Progenitor cell of endocrine pancreas (in vitro differentiated cells): Measurements from ENCODE around the gene DCPS. TPM values are rescaled to one million over a fixed set of nuclear protein-coding genes. Genes with fewer than 3 reads are reported as not detected.

Source experiments
- DNase-seq: peaks from one replicate; pipeline ENCODE4 v3.0.0; 2021; ENCODE audit warnings: low spot score; ENCODE audit not compliant: unreplicated experiment
- H3K27ac Mint-ChIP-seq: 2 replicates; pipeline ENCODE4 v1.8.0; 2021; ENCODE audit warnings: mild to moderate bottlenecking, moderate library complexity, mixed read lengths
- H3K27me3 Mint-ChIP-seq: 2 replicates; pipeline ENCODE4 v1.8.0; 2021; ENCODE audit warnings: mixed read lengths
- H3K36me3 Mint-ChIP-seq: 2 replicates; pipeline ENCODE4 v1.8.0; 2022; ENCODE audit warnings: mixed read lengths; ENCODE audit not compliant: insufficient read depth
- H3K4me1 Mint-ChIP-seq: 2 replicates; pipeline ENCODE4 v1.8.0; 2021; ENCODE audit warnings: low read depth, mixed read lengths
- H3K4me3 Mint-ChIP-seq: 2 replicates; pipeline ENCODE4 v1.8.0; 2021; ENCODE audit warnings: low read depth, mild to moderate bottlenecking, moderate library complexity, mixed read lengths
- H3K9me3 Mint-ChIP-seq: 2 replicates; pipeline ENCODE4 v1.8.0; 2021; ENCODE audit warnings: low read depth, mixed read lengths
- CTCF ChIP-seq: fragments of 200-600 bp; sonication (generic); IDR thresholded peaks from one replicate; pipeline ENCODE4 v1.5.0; 2021; ENCODE audit warnings: antibody characterized with exemption, mild to moderate bottlenecking; ENCODE audit not compliant: unreplicated experiment
- total RNA-seq: library from RNA; stranded (reverse); gene quantifications from 2 replicates; pipeline ENCODE4 v1.2.1, GENCODE V29; 2021

Gene DCPS
- total RNA-seq, 1 donor from 2014 or later, result 17.9 TPM

- no peaks in the 10 kb centered on the region for H3K9me3 Mint-ChIP-seq
- TF ChIP-seq CTCF, result no peak
- H3K27ac Mint-ChIP-seq, result peak overlapping the region; percentile 9
- H3K4me3 Mint-ChIP-seq, result no peak overlapping the region
- no peaks in the 10 kb centered on the region for H3K27me3 Mint-ChIP-seq
- H3K4me1 Mint-ChIP-seq, result peaks cover 14% of the 10 kb centered on the region
- H3K36me3 Mint-ChIP-seq, result peaks cover 6% of the 10 kb centered on the region
- DNase-seq, result no peak
Measured at GRCh38 chr11:126333142-126333541, 29.3 kb downstream of the DCPS start.

- DNase-seq, result no peak
- Mint-ChIP-seq H3K9me3 (no peaks in the 10 kb centered on the region), H3K4me1 (peaks cover 11% of the 10 kb centered on the region), H3K36me3 (peaks cover 6% of the 10 kb centered on the region), H3K27ac (no peak overlapping the region), H3K4me3 (no peak overlapping the region), H3K27me3 (no peaks in the 10 kb centered on the region)
- no peak for TF ChIP-seq CTCF
Measured at GRCh38 chr11:126334659-126335462, 31.0 kb downstream of the DCPS start.

DNA sequence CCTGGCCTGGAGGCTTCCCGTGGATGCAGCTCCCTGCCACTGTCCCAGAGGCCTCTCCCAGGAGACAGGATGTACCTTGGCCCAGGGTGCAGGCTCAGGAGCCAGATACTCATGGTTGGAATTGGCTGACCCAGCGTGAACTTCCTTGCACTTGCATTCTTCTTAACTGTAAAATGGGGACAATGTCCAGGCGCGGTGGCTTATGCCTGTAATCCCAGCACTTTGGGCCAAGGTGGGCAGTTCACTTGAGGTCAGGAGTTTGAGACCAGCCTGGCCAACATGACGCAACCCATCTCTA lies 31.6 kb downstream of the DCPS start:
- TF ChIP-seq CTCF, result no peak
- H3K4me1 Mint-ChIP-seq, result peaks cover 12% of the 10 kb centered on the region
- no peak overlapping the region for H3K4me3 Mint-ChIP-seq
- peaks cover 6% of the 10 kb centered on the region for H3K36me3 Mint-ChIP-seq
- no peak for DNase-seq
- no peaks in the 10 kb centered on the region for H3K9me3 Mint-ChIP-seq
- no peaks in the 10 kb centered on the region for H3K27me3 Mint-ChIP-seq
- H3K27ac Mint-ChIP-seq, result no peak overlapping the region

DNA sequence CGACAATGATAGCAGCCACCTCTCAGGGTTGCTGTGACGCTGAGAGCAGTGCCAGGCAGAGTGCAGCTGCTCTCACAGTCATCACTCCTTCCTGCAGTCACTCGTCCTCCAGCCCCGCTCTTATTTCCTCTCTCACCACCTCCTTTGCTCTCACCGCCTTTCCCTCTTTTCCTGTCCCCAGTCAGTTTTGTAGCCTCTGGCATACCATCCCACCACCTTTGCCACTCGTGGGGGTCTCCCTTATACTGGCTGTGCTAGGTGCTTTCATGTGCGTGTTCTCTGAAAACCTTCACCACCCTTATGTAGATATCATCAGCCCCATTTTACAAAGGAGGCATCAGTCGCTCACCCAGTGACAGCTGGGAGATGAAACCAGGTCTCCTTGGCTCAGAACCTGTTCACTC lies 32.3 kb downstream of the DCPS start:
- no peaks in the 10 kb centered on the region for H3K27me3 Mint-ChIP-seq
- DNase-seq, result no peak
- peak overlapping the region; percentile 42 for H3K27ac Mint-ChIP-seq
- H3K36me3 Mint-ChIP-seq, result peaks cover 7% of the 10 kb centered on the region
- no peaks in the 10 kb centered on the region for H3K9me3 Mint-ChIP-seq
- no peak overlapping the region for H3K4me3 Mint-ChIP-seq
- H3K4me1 Mint-ChIP-seq, result peaks cover 12% of the 10 kb centered on the region
- no peak for TF ChIP-seq CTCF

DNA sequence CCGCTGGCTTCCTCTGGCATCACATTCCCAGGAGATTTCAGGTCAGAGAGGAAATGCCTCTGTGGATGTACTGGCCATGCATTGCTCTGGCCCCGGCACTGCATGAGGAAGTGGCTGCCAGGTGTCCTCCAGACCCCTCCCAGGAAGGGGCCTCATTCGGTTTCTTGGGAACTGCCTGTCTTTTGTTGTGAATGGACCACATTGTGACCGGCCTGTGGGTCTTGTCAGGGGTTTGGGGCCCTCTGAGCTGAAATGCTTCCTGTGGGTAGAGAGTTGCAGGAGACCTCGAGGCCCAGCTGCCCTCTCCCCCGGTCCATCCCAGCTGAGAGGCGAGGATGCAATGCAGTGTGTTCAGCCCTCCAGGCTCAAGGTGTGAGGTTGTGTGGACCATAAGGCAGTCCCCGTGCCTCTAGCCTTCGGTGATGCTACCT lies 32.8 kb downstream of the DCPS start:
- H3K4me3 Mint-ChIP-seq, result no peak overlapping the region
- no peaks in the 10 kb centered on the region for H3K27me3 Mint-ChIP-seq
- no peaks in the 10 kb centered on the region for H3K9me3 Mint-ChIP-seq
- H3K4me1 Mint-ChIP-seq, result peaks cover 12% of the 10 kb centered on the region
- no peak for TF ChIP-seq CTCF
- DNase-seq, result no peak
- H3K27ac Mint-ChIP-seq, result peak overlapping the region; percentile 42
- H3K36me3 Mint-ChIP-seq, result peaks cover 9% of the 10 kb centered on the region
